Spinal cord (tissue), 10 donors: Measurements from ENCODE around the gene KCNJ9. TPM values are rescaled to one million over a fixed set of nuclear protein-coding genes. Genes with fewer than 3 reads are reported as not detected.

Source experiments
- DNase-seq, 6 donors: peaks; one replicate each; pipeline versions ENCODE4 v3.0.0 to v3.0.0-alpha.2; 2013 to 2015; ENCODE audit warnings: low spot score in 6 of 6, low read depth in 4 of 6
- H3K27ac ChIP-seq: one replicate; pipeline ENCODE4 v1.5.1; 2013; ENCODE audit warnings: low read depth, low read length, control low read depth
- H3K27me3 ChIP-seq: one replicate; pipeline ENCODE4 v1.6.1; 2013; ENCODE audit warnings: low read length; ENCODE audit not compliant: control insufficient read depth, insufficient read depth
- H3K36me3 ChIP-seq: one replicate; pipeline ENCODE4 v1.6.1; 2013; ENCODE audit warnings: low read length; ENCODE audit not compliant: control insufficient read depth, insufficient read depth
- H3K4me1 ChIP-seq: one replicate; pipeline ENCODE4 v1.6.1; 2013; ENCODE audit warnings: low read length; ENCODE audit not compliant: control insufficient read depth, insufficient read depth
- H3K4me3 ChIP-seq: one replicate; pipeline ENCODE4 v1.5.1; 2013; ENCODE audit warnings: low read depth, low read length, control low read depth
- H3K9me3 ChIP-seq: one replicate; pipeline ENCODE4 v1.6.1; 2013; ENCODE audit warnings: low read length; ENCODE audit not compliant: control insufficient read depth, insufficient read depth
- WGBS: methylation state at CpG from one replicate; pipeline ENCODE4 v1.1.5; 2013; ENCODE audit warnings: missing lambda C conversion rate; ENCODE audit not compliant: insufficient coverage; 5-methylcytosine and 5-hydroxymethylcytosine counted together
- long read RNA-seq, 4 donors: transcript quantifications; one replicate each; lab custom pipeline, GENCODE V29; 2026
- polyA plus RNA-seq, 2 donors: library from polyadenylated mRNA; unstranded; fragments of 120-200 nt; gene quantifications; one replicate each; pipeline ENCODE4 v1.2.1, GENCODE V29; 2013; ENCODE audit not compliant: insufficient read length in 2 of 2
- total RNA-seq, 2 donors: library from RNA; depleted of rRNA in 1 of 2; stranded (reverse); fragments of 120-200 nt in 1 of 2; fragments of >200 nt in 1 of 2; gene quantifications; one replicate each; pipeline versions ENCODE4 v1.2.3 to v1.2.4, GENCODE V29; 2013 to 2014
- donor health status: healthy.

The KCNJ9 gene
- total RNA-seq (1 to 10 TPM; 2.3 to 5.1 TPM), polyA plus RNA-seq (10 to 100 TPM; 10.4 to 11.2 TPM)
- long read RNA-seq, donor 1, full-length matches to known transcripts = 2 of 2 reads
- long read RNA-seq, donor 1, partial matches to known transcripts = 0 of 2 reads
- long read RNA-seq, donor 1, other reads (novel, unspliced or antisense) = 0 of 2 reads
- long read RNA-seq, donor 2, full-length matches to known transcripts = 1 of 1 reads
- long read RNA-seq, donor 2, partial matches to known transcripts = 0 of 1 reads
- long read RNA-seq, donor 2, other reads (novel, unspliced or antisense) = 0 of 1 reads
- long read RNA-seq, donor 3, full-length matches to known transcripts = 1 of 1 reads
- long read RNA-seq, donor 3, partial matches to known transcripts = 0 of 1 reads
- long read RNA-seq, donor 3, other reads (novel, unspliced or antisense) = 0 of 1 reads
- long read RNA-seq, donor 4 = 0 reads

GRCh38 chr1:160081261-160081936 lies at the start of gene KCNJ9:
Gene KCNJ9 (plus strand): TSS chr1:160081538. CDS start chr1:160084031, 2,493 bp downstream.
- DNase-seq = peak in 4 of 6 donors; percentile 77 to 98 (median 92)
- Histone ChIP-seq H3K4me1 (peaks cover 63% of the 10 kb centered on the region), H3K27ac (no peak within 1 kb of the TSS), H3K27me3 (peaks cover 12% of the 10 kb centered on the region), H3K36me3 (peaks cover 9% of the 10 kb centered on the region), H3K9me3 (no peaks in the 10 kb centered on the region), H3K4me3 (peak within 1 kb of the TSS; percentile 24)
- WGBS = 2% methylated on average over 11 of the region's 14 CpGs

- no peaks in the 10 kb centered on the region for H3K9me3 ChIP-seq
- H3K4me1 ChIP-seq = peaks cover 11% of the 10 kb centered on the region
- no peaks in the 10 kb centered on the region for H3K27me3 ChIP-seq
- DNase-seq = peak in 2 of 6 donors; percentile 38 to 54
- H3K27ac ChIP-seq = peak overlapping the region; percentile 78
- H3K36me3 ChIP-seq = no peaks in the 10 kb centered on the region
- H3K4me3 ChIP-seq = peak overlapping the region; percentile 72
- WGBS = 0% methylated on average over 1 of the region's 18 CpGs
Observed at GRCh38 chr1:160032165-160032820, 49.0 kb upstream of the KCNJ9 start.

- peaks cover 22% of the 10 kb centered on the region for H3K36me3 ChIP-seq
- H3K9me3 ChIP-seq = no peaks in the 10 kb centered on the region
- no peak overlapping the region for H3K27ac ChIP-seq
- H3K4me1 ChIP-seq = no peaks in the 10 kb centered on the region
- H3K4me3 ChIP-seq = no peak overlapping the region
- DNase-seq = no peak
- no peaks in the 10 kb centered on the region for H3K27me3 ChIP-seq
- WGBS = no CpG with 5 or more reads among the region's 1 CpG
Observed at GRCh38 chr1:160040476-160040875, 40.9 kb upstream of the KCNJ9 start.

- peaks cover 22% of the 10 kb centered on the region for H3K36me3 ChIP-seq
- no peak overlapping the region for H3K4me3 ChIP-seq
- DNase-seq = no peak
- no peaks in the 10 kb centered on the region for H3K27me3 ChIP-seq
- H3K27ac ChIP-seq = no peak overlapping the region
- peaks cover 20% of the 10 kb centered on the region for H3K4me1 ChIP-seq
- H3K9me3 ChIP-seq = no peaks in the 10 kb centered on the region
Observed at GRCh38 chr1:160043543-160043942, 37.8 kb upstream of the KCNJ9 start.

- Histone ChIP-seq H3K4me1 (peaks cover 20% of the 10 kb centered on the region), H3K27me3 (no peaks in the 10 kb centered on the region), H3K9me3 (no peaks in the 10 kb centered on the region), H3K27ac (no peak overlapping the region), H3K4me3 (no peak overlapping the region), H3K36me3 (peaks cover 17% of the 10 kb centered on the region)
- no peak for DNase-seq
- WGBS = 70% methylated on average over 1 of the region's 2 CpGs
Observed at GRCh38 chr1:160045653-160046052, 35.7 kb upstream of the KCNJ9 start.

DNA sequence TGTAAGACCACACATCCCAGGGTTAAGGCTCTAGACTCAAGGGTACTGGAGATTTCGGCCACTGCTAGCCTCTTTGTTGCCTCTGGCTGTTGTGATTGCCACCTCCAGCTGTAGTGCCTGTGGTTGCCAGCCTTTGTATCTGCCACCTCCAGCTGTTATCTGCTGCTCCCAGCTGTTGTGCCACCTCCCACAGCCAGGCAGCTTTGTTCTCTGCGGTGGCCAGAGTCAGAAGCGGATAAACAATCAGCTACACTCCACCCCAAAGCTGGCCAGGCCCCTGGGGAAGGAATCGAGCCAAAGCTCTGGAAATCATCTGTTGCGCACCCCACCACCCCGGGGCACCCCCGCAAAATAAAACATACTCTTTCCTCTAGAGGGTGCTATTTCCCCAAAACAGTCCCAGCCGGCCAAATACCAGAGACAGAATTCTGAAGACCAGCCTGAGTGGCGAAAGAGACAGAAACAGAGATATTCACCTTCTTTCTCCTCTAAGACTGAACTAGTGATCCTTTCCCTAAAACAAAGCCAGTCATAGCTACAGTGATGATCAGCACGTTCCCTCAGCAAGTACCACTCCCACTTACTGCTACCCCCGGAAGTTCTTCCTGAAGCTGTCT lies 34.7 kb upstream of the KCNJ9 start:
- peak in 3 of 6 donors; percentile 36 to 78 (median 75) for DNase-seq
- H3K27ac ChIP-seq = peak overlapping the region; percentile 3
- no peak overlapping the region for H3K4me3 ChIP-seq
- H3K4me1 ChIP-seq = peaks cover 20% of the 10 kb centered on the region
- H3K9me3 ChIP-seq = no peaks in the 10 kb centered on the region
- H3K36me3 ChIP-seq = peaks cover 7% of the 10 kb centered on the region
- H3K27me3 ChIP-seq = no peaks in the 10 kb centered on the region
- 11% methylated on average over 9 of the region's 11 CpGs for WGBS

GRCh38 chr1:160047111-160047991 lies 34.0 kb upstream of the KCNJ9 start:
- DNase-seq = no peak
- no peak overlapping the region for H3K4me3 ChIP-seq
- no peaks in the 10 kb centered on the region for H3K9me3 ChIP-seq
- H3K27ac ChIP-seq = peak overlapping the region; percentile 3
- WGBS = 68% methylated on average over 7 of the region's 9 CpGs
- H3K4me1 ChIP-seq = peaks cover 20% of the 10 kb centered on the region
- no peaks in the 10 kb centered on the region for H3K27me3 ChIP-seq
- no peaks in the 10 kb centered on the region for H3K36me3 ChIP-seq

DNA sequence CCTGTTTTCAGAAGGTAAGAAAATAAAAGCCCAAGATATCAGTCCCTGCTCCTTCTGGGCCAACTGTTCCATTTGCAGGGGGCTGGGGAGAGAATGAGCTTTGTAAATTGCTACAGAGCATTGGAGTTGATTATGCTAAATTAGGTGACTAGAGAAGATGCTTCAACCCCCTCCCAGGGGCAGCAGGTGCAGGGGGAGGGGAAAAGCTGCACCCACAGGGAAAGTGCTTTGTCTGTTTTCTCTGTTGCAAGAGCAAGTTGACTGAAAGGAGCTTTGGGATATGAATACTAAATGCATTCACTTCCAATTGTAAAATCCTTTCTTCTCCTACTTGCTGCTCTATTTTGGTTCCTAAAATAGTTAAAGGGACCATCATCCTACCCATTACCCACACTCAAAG lies 33.0 kb upstream of the KCNJ9 start:
- H3K4me1 ChIP-seq = peaks cover 24% of the 10 kb centered on the region
- no peaks in the 10 kb centered on the region for H3K9me3 ChIP-seq
- H3K27ac ChIP-seq = peak overlapping the region; percentile 30
- no peaks in the 10 kb centered on the region for H3K36me3 ChIP-seq
- H3K27me3 ChIP-seq = no peaks in the 10 kb centered on the region
- no peak overlapping the region for H3K4me3 ChIP-seq
- DNase-seq = peak in 1 of 6 donors; percentile 22

- no peaks in the 10 kb centered on the region for H3K9me3 ChIP-seq
- peaks cover 32% of the 10 kb centered on the region for H3K4me1 ChIP-seq
- DNase-seq = no peak
- no peaks in the 10 kb centered on the region for H3K36me3 ChIP-seq
- no peak overlapping the region for H3K4me3 ChIP-seq
- WGBS = 77% methylated on average over 3 of the region's 3 CpGs
- no peak overlapping the region for H3K27ac ChIP-seq
- H3K27me3 ChIP-seq = no peaks in the 10 kb centered on the region
Observed at GRCh38 chr1:160049101-160049500, 32.2 kb upstream of the KCNJ9 start.
